RWPE2 (cell line): ENCODE data around the gene MS4A15.

Experiments used
- ATAC-seq: fragments of 200-7000 bp; cut with Tn5 transposase; 3 replicates; pipeline ENCODE4 v1.9.1; 2021; ENCODE audit warnings: low read depth
- DNase-seq: peaks from one replicate; pipeline ENCODE4 v3.0.0-alpha.2; 2020; ENCODE audit warnings: low spot score
- H3K27ac ChIP-seq: fragments of 450-650 bp; 2 replicates; pipeline ENCODE4 v1.5.1; 2017; ENCODE audit warnings: mild to moderate bottlenecking; ENCODE audit not compliant: poor library complexity, severe bottlenecking
- H3K27me3 ChIP-seq: fragments of 250-450 bp; sonication (Bioruptor Pico); 2 replicates; pipeline ENCODE4 v1.5.1; 2021; ENCODE audit warnings: mild to moderate bottlenecking, moderate library complexity; ENCODE audit not compliant: insufficient read depth, poor library complexity, severe bottlenecking
- H3K36me3 ChIP-seq: fragments of 250-450 bp; sonication (Bioruptor Pico); 2 replicates; pipeline ENCODE4 v1.5.1; 2020; ENCODE audit warnings: low read depth, mild to moderate bottlenecking, moderate library complexity
- H3K4me1 ChIP-seq: fragments of 250-450 bp; sonication (Bioruptor Pico); 2 replicates; pipeline ENCODE4 v1.5.1; 2021; ENCODE audit warnings: mild to moderate bottlenecking, moderate library complexity; ENCODE audit not compliant: insufficient read depth, poor library complexity, severe bottlenecking
- H3K4me3 ChIP-seq: fragments of 250-450 bp; sonication (Bioruptor Pico); 2 replicates; pipeline ENCODE4 v1.5.1; 2021; ENCODE audit warnings: mild to moderate bottlenecking, moderate library complexity; ENCODE audit not compliant: severe bottlenecking
- H3K9me3 ChIP-seq: fragments of 250-450 bp; sonication (Bioruptor Pico); 2 replicates; pipeline ENCODE4 v1.5.1; 2021; ENCODE audit warnings: mild to moderate bottlenecking, moderate library complexity; ENCODE audit not compliant: severe bottlenecking
- CTCF ChIP-seq: fragments of 450-650 bp; IDR thresholded peaks from one replicate; pipeline ENCODE4 v1.5.1; 2017; ENCODE audit warnings: mild to moderate bottlenecking, moderate library complexity; ENCODE audit not compliant: poor library complexity, severe bottlenecking

The MS4A15 gene

DNA sequence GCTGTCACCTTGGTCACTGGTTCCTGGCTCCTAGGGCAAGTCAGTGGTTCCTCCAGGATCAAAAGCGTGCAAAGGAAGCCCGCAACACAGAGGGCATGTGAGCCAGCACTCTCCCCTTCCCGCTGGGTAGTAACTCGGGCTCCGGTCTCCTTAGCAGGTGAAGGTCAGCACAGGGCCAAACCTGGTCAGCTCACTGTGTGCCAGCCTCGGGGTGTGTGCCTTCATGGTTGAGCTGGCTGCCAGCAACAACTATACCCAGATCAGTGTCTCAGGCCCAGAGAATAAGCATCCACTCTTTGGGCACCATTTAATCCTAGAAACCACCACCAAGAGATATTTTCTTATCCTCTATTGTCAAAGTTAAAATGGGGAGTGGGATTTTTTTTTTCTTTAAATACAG lies 69.1 kb downstream of the MS4A15 start:
- Histone ChIP-seq H3K9me3 (no peaks in the 10 kb centered on the region), H3K27me3 (no peaks in the 10 kb centered on the region), H3K27ac (no peak overlapping the region), H3K36me3 (no peaks in the 10 kb centered on the region), H3K4me1 (no peaks in the 10 kb centered on the region), H3K4me3 (no peak overlapping the region)
- DNase-seq (no peak), ATAC-seq (no peak)
- TF ChIP-seq CTCF, result no peak
